H1 (cell line): ENCODE results near the gene PSPH. TPM values are rescaled to one million over a fixed set of nuclear protein-coding genes. Genes with fewer than 3 reads are reported as not detected.

ENCODE experiments used
- CHD7 ChIP-seq: fragments of 300-600 bp; sonication (generic); IDR thresholded peaks from 2 replicates; pipeline ENCODE4 v1.7.1; 2012; ENCODE audit warnings: low read length, moderate library complexity, mild to moderate bottlenecking, inconsistent platforms; ENCODE audit not compliant: insufficient replicate concordance
- polyA plus RNA-seq, 7 experiments: library from polyadenylated mRNA; depleted of rRNA in 3 of 7; stranded (reverse) in 5 of 7; unstranded in 2 of 7; fragments of >200 nt in 5 of 7; fragments of 200-250 nt in 2 of 7; gene quantifications; 1 replicate in 5 of 7; 2 replicates in 1 of 7; 4 replicates in 1 of 7; pipeline versions ENCODE4 v1.2.1 to v1.2.3, GENCODE V29; 2011 to 2013; ENCODE audit warnings: missing spikeins in 2 of 7, mixed read lengths in 2 of 7
- total RNA-seq: library from RNA; stranded (reverse); fragmentation: NEBNext Ultra II Directional; extraction: Animal tissue kit (Norgen Biotek cat#: 25700); gene quantifications from 2 replicates; pipeline ENCODE4 v1.2.1, GENCODE V29; 2021

Gene PSPH
- total and polyA plus RNA-seq, 2 of the 8 experiments (the other 6 are each of a cell fraction or from before 2014, with no cell fraction given), result 31.0 to 64.8 TPM

- TF ChIP-seq CHD7, result no peak
- TF ChIP-seq, all 59 proteins: peak for 18
Measured at GRCh38 chr7:56051339-56052191, at the start of gene PSPH, which contains the start of gene CCT6A (continued).
